Measurements from ENCODE around the gene KLK6.
"Not testable (repeated sequence)": the region's sequence is repeated elsewhere in the genome, so short reads cannot be mapped to it uniquely, and the experiment has no call there.

KLK6 gene

GRCh38 chr19:50992666-50993035 is 23.3 kb upstream of the KLK6 start:
- DNase-seq (ENCODE audit: low read depth): no peak

- not testable (repeated sequence) for DNase-seq (ENCODE audit: low read depth)
Measured at GRCh38 chr19:50984416-50984815, 15.0 kb upstream of the KLK6 start.

GRCh38 chr19:50983625-50984292 is 14.4 kb upstream of the KLK6 start, which contains the start of gene KLK7:
KLK7 (minus strand) TSS chr19:50983917; CDS start chr19:50982399, 1,518 bp downstream.
- DNase-seq (ENCODE audit: low read depth): no peak

- no peak for DNase-seq (ENCODE audit: low read depth)
Measured at GRCh38 chr19:50982186-50982585, 12.8 kb upstream of the KLK6 start.

GRCh38 chr19:50981587-50982146 is 12.3 kb upstream of the KLK6 start:
- DNase-seq (ENCODE audit: low read depth): no peak

- DNase-seq (ENCODE audit: low read depth): no peak
Measured at GRCh38 chr19:50980208-50980607, 10.8 kb upstream of the KLK6 start.

- DNase-seq (ENCODE audit: low read depth): no peak
Measured at GRCh38 chr19:50979758-50980157, 10.4 kb upstream of the KLK6 start.

GRCh38 chr19:50978772-50979390 is 9.5 kb upstream of the KLK6 start:
- DNase-seq (ENCODE audit: low read depth): no peak

- no peak for DNase-seq (ENCODE audit: low read depth)
Measured at GRCh38 chr19:50977626-50978025, 8.2 kb upstream of the KLK6 start.

GRCh38 chr19:50975766-50976165 is 6.4 kb upstream of the KLK6 start:
- DNase-seq (ENCODE audit: low read depth): no peak

- DNase-seq (ENCODE audit: low read depth): no peak
Measured at GRCh38 chr19:50974702-50975556, 5.5 kb upstream of the KLK6 start.

- no peak for DNase-seq (ENCODE audit: low read depth)
Measured at GRCh38 chr19:50972795-50973376, 3.5 kb upstream of the KLK6 start.

GRCh38 chr19:50969810-50970209 is 419 bp upstream of the KLK6 start:
- not testable (repeated sequence) for DNase-seq (ENCODE audit: low read depth)

- DNase-seq (ENCODE audit: low read depth): no peak
Measured at GRCh38 chr19:50968716-50969412, 527 bp downstream of the KLK6 start.

- DNase-seq (ENCODE audit: low read depth): no peak
Measured at GRCh38 chr19:50967929-50968715, 1.3 kb downstream of the KLK6 start.

- no peak for DNase-seq (ENCODE audit: low read depth)
Measured at GRCh38 chr19:50964266-50964665, 5.1 kb downstream of the KLK6 start.

- DNase-seq (ENCODE audit: low read depth): no peak
Measured at GRCh38 chr19:50963381-50963780, 6.0 kb downstream of the KLK6 start.

- DNase-seq (ENCODE audit: low read depth): no peak
Measured at GRCh38 chr19:50962245-50962644, 7.1 kb downstream of the KLK6 start.

- DNase-seq (ENCODE audit: low read depth): no peak
Measured at GRCh38 chr19:50959731-50960500, 9.5 kb downstream of the KLK6 start.

- DNase-seq (ENCODE audit: low read depth): no peak
Measured at GRCh38 chr19:50957587-50957986, 11.8 kb downstream of the KLK6 start.

All from amniotic epithelial cell (primary cell).